ENCODE results near the gene MYO3A. TPM values are rescaled to one million over a fixed set of nuclear protein-coding genes. Genes with fewer than 3 reads are reported as not detected.

MYO3A gene
- total and polyA plus RNA-seq, 2 experiments from 2014 or later: 3.0 to 10.7 TPM

- TF ChIP-seq ZNF114 (CRISPR knock-in tag; IDR thresholded peaks at IDR 0.05) (no peak), NANOG (IDR thresholded peaks at IDR 0.05; ENCODE audit: borderline replicate concordance) (no peak), ZNF331 (CRISPR knock-in tag; IDR thresholded peaks at IDR 0.05; ENCODE audit: low read depth) (no peak), JUNB (IDR thresholded peaks at IDR 0.05; ENCODE audit: unreplicated experiment) (no peak), EZH2phosphoT487 (IDR thresholded peaks at IDR 0.05; ENCODE audit: unreplicated experiment) (no peak), ETS1 (IDR thresholded peaks at IDR 0.05) (no peak), CTCF (conservative IDR thresholded peaks at IDR 0.05; ENCODE audit: low read depth in 2 of 2) (no peak), STAT1 (IDR thresholded peaks at IDR 0.05; ENCODE audit: unreplicated experiment) (no peak)
- TF ChIP-seq, protein P1, sequence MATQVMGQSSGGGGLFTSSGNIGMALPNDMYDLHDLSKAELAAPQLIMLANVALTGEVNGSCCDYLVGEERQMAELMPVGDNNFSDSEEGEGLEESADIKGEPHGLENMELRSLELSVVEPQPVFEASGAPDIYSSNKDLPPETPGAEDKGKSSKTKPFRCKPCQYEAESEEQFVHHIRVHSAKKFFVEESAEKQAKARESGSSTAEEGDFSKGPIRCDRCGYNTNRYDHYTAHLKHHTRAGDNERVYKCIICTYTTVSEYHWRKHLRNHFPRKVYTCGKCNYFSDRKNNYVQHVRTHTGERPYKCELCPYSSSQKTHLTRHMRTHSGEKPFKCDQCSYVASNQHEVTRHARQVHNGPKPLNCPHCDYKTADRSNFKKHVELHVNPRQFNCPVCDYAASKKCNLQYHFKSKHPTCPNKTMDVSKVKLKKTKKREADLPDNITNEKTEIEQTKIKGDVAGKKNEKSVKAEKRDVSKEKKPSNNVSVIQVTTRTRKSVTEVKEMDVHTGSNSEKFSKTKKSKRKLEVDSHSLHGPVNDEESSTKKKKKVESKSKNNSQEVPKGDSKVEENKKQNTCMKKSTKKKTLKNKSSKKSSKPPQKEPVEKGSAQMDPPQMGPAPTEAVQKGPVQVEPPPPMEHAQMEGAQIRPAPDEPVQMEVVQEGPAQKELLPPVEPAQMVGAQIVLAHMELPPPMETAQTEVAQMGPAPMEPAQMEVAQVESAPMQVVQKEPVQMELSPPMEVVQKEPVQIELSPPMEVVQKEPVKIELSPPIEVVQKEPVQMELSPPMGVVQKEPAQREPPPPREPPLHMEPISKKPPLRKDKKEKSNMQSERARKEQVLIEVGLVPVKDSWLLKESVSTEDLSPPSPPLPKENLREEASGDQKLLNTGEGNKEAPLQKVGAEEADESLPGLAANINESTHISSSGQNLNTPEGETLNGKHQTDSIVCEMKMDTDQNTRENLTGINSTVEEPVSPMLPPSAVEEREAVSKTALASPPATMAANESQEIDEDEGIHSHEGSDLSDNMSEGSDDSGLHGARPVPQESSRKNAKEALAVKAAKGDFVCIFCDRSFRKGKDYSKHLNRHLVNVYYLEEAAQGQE (IDR thresholded peaks at IDR 0.05; ENCODE audit: unreplicated experiment): no peak
- peaks cover 42% of the 10 kb centered on the region for H3K4me1 ChIP-seq (ENCODE audit: insufficient read depth)
- no peaks in the 10 kb centered on the region for H3K27me3 ChIP-seq (ENCODE audit: insufficient read depth)
- Mint-ChIP-seq H3K36me3 (ENCODE audit: low read depth) (no peaks in the 10 kb centered on the region), H3K4me3 (peak overlapping the region; percentile 16), H3K27ac (no peak overlapping the region), H3K9me3 (no peaks in the 10 kb centered on the region), H3K4me1 (peaks cover 51% of the 10 kb centered on the region), H3K27me3 (ENCODE audit: insufficient read depth, low read depth, poor library complexity) (no peaks in the 10 kb centered on the region)
- no peak overlapping the region for H3K4me3 ChIP-seq
- H3K79me2 ChIP-seq (replicated peaks; ENCODE audit: insufficient read depth): no peaks in the 10 kb centered on the region
- H3K4me2 ChIP-seq: 0 out of 2 replicates have a peak overlapping the region, but pooled peaks have one; percentile 0
- no peak overlapping the region for H2AFZ ChIP-seq
- H3K36me3 ChIP-seq (ENCODE audit: insufficient read depth): no peaks in the 10 kb centered on the region
- peak; percentile 85 for ATAC-seq
- peak; percentile 41 for DNase-seq (ENCODE audit: low spot score)
- no peaks in the 10 kb centered on the region for H3K9me2 ChIP-seq (ENCODE audit: insufficient read depth)
- H3K27ac ChIP-seq (ENCODE audit: low read depth): no peak overlapping the region
- H3F3A ChIP-seq (replicated peaks; ENCODE audit: low read depth): no peaks in the 10 kb centered on the region
- H4K20me1 ChIP-seq (replicated peaks; ENCODE audit: insufficient read depth): no peaks in the 10 kb centered on the region
These were observed 91.5 kb downstream of the MYO3A start for GRCh38 chr10:26025523-26025922.

DNA sequence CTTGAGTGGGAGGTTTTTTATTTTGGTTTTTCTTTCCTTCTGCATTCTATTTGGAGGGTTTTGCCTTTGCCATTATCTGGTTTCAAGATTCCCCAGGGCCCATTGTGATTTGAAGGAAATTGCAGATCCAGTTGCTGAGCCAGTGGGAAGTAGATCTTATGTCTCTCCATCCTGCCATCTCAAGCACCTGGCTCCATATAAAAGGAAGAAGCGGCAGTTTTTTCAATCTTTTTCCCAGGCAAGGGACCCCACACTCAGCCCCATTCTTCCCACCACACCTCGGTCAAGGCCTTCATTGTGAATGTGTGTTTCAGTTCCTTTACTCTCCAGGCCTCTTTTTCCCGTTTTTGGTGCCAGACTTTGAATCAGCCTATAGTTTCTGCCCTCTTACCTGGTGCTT, 95.8 kb downstream of the MYO3A start:
- Histone ChIP-seq H4K20me1 (replicated peaks; ENCODE audit: insufficient read depth) (no peaks in the 10 kb centered on the region), H3K4me3 (no peak overlapping the region), H3K36me3 (ENCODE audit: insufficient read depth) (no peaks in the 10 kb centered on the region), H3K79me2 (replicated peaks; ENCODE audit: insufficient read depth) (no peaks in the 10 kb centered on the region), H3K27ac (ENCODE audit: low read depth) (peak overlapping the region; percentile 89), H3F3A (replicated peaks; ENCODE audit: low read depth) (no peaks in the 10 kb centered on the region), H3K4me2 (peak overlapping the region; percentile 50), H3K9me2 (ENCODE audit: insufficient read depth) (no peaks in the 10 kb centered on the region), H3K27me3 (ENCODE audit: insufficient read depth) (no peaks in the 10 kb centered on the region), H2AFZ (no peak overlapping the region), H3K4me1 (ENCODE audit: insufficient read depth) (peaks cover 29% of the 10 kb centered on the region)
- DNase-seq (ENCODE audit: low spot score) (peak; percentile 45), ATAC-seq (peak; percentile 44)
- Mint-ChIP-seq H3K27me3 (ENCODE audit: insufficient read depth, low read depth, poor library complexity) (no peaks in the 10 kb centered on the region), H3K4me3 (no peak overlapping the region), H3K4me1 (peaks cover 32% of the 10 kb centered on the region), H3K36me3 (ENCODE audit: low read depth) (no peaks in the 10 kb centered on the region; the same call in 2 of the 3 replicates), H3K9me3 (no peaks in the 10 kb centered on the region), H3K27ac (peak overlapping the region; percentile 90)
- TF ChIP-seq CTCF (conservative IDR thresholded peaks at IDR 0.05; ENCODE audit: low read depth in 2 of 2): no peak
- TF ChIP-seq NANOG (IDR thresholded peaks at IDR 0.05; ENCODE audit: borderline replicate concordance): peak; percentile 45; the same call in 1 of the 2 replicates
- no peak for TF ChIP-seq ETS1 (IDR thresholded peaks at IDR 0.05)
- no peak for TF ChIP-seq ZNF114 (CRISPR knock-in tag; IDR thresholded peaks at IDR 0.05)
- TF ChIP-seq, protein P1 (IDR thresholded peaks at IDR 0.05; ENCODE audit: unreplicated experiment): no peak
